Fibroblast of the aortic adventitia (primary cell): ENCODE measurements around the gene ZNRF3. TPM values are rescaled to one million over a fixed set of nuclear protein-coding genes. Genes with fewer than 3 reads are reported as not detected.
A peak's percentile ranks its signal among the peaks of the same experiment; 100 is the strongest.

ENCODE experiments used
- DNase-seq: peaks from one replicate; pipeline ENCODE4 v3.0.0-alpha.2; 2010; ENCODE audit warnings: low read depth
- H3K4me3 ChIP-seq: 2 replicates; pipeline ENCODE4 v1.5.1; 2011; ENCODE audit warnings: low read depth, mild to moderate bottlenecking, control low read depth, low read length, moderate library complexity
- total RNA-seq: library from RNA; depleted of rRNA; stranded (reverse); fragments of >200 nt; gene quantifications from 2 replicates; pipeline ENCODE4 v1.2.3, GENCODE V29; 2012; ENCODE audit warnings: low replicate concordance
- TF ChIP-seq, protein P1 (sequence below): IDR thresholded peaks from 2 replicates; pipeline ENCODE4 v1.5.1; 2011; ENCODE audit warnings: mild to moderate bottlenecking, low read length, control low read depth, inconsistent platforms; ENCODE audit not compliant: insufficient read depth

The ZNRF3 gene
- total RNA-seq, 1 donor, result 4.4 TPM

DNA sequence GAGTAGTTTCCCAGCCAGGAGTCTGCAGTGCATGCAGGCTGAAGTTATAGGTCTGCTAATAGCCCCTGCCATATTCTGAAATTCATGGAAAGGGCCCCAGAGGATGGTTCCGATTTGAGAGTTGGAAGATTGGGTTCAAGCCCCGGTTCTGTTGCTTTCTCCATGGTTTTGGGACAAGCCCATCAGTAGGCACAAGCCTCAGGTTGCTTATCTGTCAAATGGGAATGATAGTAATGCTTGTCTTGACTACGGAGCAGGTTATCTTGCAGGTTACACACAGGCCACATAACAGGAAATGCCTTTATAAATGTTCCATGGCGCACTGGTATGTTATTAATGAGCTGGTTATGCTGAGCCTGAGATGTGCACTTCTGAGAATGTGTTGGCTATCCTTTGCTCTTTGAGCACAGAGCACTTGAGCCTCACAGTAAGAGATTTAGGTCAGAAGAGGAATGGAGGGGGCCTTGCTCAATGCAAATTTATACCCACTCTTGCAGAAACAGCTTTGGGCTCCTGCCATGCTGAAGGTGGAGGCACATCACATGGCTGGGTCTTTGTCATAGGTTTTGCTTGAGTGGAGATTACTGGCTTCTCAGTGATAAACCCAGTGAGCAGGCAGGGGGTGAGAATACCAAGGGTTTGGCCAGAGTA lies 47.1 kb downstream of the ZNRF3 start:
- peak; percentile 33 for DNase-seq
- TF ChIP-seq, protein P1, sequence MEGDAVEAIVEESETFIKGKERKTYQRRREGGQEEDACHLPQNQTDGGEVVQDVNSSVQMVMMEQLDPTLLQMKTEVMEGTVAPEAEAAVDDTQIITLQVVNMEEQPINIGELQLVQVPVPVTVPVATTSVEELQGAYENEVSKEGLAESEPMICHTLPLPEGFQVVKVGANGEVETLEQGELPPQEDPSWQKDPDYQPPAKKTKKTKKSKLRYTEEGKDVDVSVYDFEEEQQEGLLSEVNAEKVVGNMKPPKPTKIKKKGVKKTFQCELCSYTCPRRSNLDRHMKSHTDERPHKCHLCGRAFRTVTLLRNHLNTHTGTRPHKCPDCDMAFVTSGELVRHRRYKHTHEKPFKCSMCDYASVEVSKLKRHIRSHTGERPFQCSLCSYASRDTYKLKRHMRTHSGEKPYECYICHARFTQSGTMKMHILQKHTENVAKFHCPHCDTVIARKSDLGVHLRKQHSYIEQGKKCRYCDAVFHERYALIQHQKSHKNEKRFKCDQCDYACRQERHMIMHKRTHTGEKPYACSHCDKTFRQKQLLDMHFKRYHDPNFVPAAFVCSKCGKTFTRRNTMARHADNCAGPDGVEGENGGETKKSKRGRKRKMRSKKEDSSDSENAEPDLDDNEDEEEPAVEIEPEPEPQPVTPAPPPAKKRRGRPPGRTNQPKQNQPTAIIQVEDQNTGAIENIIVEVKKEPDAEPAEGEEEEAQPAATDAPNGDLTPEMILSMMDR, result no peak

DNA sequence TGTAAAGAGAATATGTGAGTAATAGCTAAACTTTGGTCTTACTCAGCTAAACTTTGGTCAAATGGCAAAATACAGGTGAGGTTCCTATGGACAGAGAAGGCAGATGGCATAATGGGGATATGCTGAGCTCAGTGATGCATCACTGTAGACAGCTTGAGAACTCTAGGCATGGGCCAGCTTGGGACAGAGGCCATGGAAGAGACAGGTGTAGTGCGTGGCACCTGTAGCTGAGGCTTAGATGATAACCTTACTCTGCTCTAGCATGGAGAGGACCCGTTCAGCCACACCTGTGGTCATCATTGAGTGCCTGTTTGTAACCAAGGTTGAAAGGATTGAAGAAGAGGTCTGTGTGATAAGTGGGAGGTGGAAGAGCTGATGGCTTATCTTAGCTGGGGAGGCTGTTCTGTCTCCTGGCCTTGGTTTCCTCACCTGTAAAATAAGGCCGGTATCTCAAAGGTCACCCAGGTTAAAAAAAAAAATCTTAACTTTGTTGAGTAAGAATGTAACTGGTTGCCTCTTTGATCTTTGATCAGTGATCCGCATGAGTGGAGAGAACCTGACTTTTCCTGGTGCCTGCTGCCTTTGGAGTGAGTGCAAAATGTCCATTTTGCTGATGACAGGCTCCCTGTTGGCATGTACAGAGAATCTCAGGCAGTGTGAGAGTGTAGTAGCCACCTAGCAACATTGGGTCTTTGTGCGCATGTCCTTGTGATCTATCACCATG lies 48.6 kb downstream of the ZNRF3 start:
- no peak for DNase-seq
- H3K4me3 ChIP-seq, result no peak overlapping the region
- TF ChIP-seq, protein P1, result no peak

More for the DNA sequence above, 47.1 kb downstream of the ZNRF3 start:
- H3K4me3 ChIP-seq, result no peak overlapping the region

DNA sequence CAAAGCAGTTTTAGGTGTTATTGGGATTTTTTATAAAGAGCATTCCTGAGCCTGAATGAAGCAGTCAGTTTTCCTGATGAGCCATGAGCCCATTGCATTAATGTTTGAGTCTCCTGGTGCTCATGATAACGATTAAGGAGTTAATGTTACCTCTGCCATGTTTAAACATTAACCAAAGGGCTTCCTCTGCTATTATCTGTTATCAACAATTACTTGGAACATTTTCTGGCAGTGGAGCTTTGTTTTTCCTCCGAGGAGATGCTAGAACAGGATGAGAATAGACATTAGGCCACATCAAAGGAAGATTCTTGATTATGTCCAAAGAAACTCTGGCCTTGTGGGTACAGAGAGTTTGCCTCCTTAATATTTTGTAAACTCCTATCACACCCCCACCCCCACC lies 49.9 kb downstream of the ZNRF3 start:
- H3K4me3 ChIP-seq, result no peak overlapping the region
- no peak for DNase-seq
- TF ChIP-seq, protein P1, result no peak

DNA sequence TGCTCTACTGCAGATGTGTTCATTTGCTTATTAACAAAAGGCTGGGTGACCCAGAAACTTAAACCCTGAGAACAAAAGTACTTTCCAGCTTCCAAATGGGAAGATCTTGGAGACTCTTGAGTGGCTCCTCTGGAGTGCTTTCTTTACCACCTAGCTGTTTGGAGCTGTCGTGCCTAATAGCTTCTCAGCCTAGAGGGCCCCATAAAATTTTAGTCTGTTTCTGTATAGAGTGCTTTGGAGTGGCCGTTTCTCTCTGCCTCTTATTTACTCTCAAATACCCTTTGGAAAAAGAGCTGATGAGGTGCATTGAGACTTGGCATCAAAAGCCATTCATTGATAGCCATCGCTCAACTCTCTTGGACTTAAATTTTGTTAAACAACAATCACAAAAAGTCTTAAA lies 50.7 kb downstream of the ZNRF3 start:
- no peak for DNase-seq
- no peak overlapping the region for H3K4me3 ChIP-seq
- TF ChIP-seq, protein P1, result no peak

DNA sequence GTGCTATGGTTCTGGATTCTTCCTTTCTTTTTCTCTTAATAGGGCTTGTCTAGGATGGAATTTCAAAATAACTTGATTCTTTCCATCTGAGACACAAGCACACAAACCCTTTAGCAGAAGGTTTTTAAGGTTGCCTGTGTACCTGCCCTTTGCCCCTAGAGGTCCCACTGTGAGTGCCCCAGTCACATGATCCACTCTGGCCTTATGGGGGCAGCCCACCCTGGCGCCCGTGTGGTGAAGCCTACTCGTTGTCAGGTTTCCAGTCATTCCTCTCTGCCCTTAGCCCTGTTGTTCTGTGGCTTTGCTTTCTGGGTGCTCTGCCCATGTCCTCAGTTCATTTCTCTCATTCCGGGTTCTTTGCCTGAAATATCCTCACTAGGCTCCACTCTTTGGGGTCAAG lies 51.8 kb downstream of the ZNRF3 start:
- no peak overlapping the region for H3K4me3 ChIP-seq
- DNase-seq, result no peak
- TF ChIP-seq, protein P1, result no peak

DNA sequence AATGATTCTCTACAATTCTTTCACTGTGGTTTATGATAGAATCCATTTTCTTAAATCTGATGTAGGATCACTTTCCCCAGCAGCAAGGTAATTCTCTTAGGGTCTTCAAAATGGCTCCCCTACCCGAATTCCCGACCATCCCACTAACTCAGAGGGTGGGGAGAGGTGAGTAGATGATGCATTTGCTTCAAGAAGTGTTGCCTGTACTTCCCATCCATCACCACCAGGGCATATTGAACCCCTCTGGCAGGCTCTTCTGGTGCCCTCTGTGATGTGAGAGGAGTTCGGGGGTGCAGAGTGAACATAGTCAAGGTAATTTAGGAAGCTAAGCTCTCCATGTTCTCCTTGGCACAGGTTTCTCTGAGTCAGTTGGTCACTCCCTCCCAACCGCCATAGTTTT lies 52.3 kb downstream of the ZNRF3 start:
- H3K4me3 ChIP-seq, result no peak overlapping the region
- TF ChIP-seq, protein P1, result peak; percentile 55
- DNase-seq, result no peak

DNA sequence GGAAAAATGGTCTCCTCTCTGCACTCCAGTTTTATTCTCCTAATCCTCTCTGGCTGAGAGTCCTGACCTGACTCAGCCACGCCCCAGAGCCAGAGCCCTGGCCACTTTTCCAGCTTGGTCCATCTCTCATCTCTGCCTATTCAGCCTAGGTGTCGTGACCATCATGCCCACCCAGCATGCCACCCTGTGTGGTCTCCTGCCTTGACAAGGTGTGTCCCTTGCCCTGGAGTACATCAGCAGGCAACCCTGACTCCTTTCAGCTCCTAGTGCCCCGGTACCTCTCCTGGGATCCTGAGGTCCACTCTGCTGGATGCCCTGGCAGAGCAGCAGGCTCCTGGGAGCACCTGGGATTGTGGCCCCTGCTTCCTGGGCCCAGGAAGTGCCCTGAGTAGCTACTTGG lies 52.8 kb downstream of the ZNRF3 start:
- H3K4me3 ChIP-seq, result no peak overlapping the region
- TF ChIP-seq, protein P1, result no peak
- DNase-seq, result no peak
